GM18858 (cell line): ENCODE results near the gene PPP1R37.

Experiments
- ATAC-seq: cut with Tn5 transposase; IDR thresholded peaks from one replicate; pipeline ENCODE4 v1.9.1; 2021; ENCODE audit not compliant: unreplicated experiment

PPP1R37 gene

DNA sequence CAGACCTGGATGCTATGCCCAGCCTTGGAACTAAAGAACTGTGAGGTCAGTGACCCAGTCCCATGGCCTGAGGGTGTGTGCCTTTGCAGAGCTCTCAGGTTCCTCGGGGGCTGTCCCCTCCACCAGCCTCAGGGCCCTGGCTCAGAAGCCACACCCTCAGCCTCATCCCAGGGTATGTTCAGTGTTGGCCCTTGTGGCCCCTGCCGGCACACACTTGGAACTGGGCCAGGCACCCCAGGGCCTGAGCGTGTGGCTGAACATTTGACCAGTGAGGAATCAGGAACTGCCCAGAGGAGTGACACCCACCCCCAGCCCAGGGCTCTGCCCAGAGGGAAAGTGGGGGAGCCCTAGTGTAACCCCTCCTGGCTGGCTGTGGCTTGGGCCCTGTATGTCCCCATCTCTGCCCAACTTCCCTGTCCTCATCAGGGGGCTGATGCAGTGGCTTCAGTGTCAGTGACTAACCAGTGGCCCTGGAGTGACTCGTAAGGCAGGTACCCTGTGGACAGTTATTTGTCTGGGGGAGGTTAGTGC, 57.8 kb downstream of the PPP1R37 start:
- no peak for ATAC-seq

DNA sequence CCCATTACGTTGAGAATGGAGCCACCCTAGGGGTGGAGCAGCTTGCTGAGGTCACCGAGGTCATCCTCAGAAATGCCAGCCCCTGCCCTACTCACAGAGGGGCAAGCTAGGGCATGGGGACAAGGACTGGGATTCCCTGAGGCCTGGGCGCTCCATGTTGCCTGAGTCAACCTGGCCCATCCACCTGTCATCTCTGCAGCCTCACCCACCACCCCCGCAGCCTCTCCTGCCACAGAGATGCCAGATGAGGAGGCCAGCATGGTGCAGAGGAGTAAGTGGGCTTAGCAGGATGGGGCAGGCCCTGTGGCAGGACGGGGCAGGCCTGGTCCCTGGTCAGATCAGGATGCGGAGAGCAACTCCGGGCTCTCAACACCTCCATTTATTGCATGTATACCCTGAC, 58.3 kb downstream of the PPP1R37 start:
- ATAC-seq = no peak

DNA sequence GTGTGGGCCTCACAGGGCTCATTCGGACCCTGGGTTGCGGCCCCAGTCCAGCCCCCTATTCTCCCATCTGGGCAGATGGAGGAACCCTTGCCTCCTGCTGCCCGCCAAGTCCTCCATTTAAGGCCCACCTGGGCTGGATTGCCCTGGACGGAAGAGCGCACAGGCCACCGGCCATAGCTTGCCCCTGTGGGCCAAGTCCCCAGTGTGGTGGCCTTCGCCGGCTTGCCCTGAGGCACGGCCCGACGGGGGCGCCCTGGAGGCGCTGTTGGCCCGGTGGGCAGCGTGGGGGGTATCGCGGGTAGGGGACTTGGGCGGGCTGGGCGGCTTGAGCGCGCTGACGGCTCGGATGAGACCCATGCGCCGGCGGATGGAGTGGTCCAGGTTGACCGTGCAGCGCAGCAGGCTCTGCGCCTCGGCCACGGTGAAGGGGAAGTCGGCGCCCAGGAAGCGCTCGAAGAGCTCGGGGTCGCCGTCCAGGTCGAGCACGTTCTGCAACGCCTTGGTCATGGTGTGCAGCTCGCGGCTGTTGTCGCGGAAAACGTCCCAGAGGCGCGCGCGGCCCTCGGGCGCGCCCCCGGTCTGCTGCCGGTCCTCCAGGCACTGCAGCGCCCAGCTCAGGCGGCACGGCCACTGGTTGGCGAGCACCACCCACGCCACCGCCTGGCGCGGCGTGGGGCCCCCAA, 59.0 kb downstream of the PPP1R37 start:
- ATAC-seq = no peak

DNA sequence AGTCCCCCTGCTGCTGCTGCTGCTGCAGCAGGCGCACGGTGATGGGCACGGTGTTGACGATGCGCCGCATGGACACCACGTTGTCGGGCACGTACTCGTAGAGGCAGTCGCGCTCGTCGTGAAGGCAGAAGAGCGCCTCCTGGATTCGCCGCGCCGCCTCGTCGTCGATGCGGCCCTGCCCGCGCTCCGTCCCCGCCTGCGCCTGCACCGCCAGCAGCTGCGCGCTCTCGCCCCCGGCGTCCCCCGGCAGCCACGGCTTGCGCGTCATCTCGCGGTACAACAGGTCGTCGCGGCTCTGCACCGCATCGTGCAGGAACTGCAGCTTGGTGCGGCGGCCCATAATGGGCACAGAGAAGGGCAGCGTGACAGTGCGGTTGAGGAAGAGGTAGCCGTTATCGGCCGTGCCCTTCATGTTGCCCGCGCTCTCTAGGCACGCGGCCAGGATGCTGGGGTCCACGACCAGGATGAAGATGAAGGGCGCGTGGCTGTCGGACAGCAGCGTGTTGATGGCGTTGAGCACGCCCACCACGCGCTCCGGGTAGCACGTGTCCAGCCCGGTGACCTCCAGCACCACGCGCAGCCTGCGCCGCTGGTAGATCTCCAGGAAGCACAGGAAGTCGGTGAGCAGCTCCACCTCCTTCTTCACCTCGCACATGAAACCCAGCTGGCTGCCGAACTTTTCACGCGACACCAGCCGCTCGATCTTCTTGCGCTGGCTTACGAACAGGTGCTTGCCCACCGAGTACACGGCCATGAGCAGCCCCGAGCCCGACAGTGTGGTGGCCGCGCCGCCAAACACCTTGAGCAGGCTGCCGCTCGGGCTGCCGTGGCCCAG, 59.7 kb downstream of the PPP1R37 start:
- no peak for ATAC-seq

DNA sequence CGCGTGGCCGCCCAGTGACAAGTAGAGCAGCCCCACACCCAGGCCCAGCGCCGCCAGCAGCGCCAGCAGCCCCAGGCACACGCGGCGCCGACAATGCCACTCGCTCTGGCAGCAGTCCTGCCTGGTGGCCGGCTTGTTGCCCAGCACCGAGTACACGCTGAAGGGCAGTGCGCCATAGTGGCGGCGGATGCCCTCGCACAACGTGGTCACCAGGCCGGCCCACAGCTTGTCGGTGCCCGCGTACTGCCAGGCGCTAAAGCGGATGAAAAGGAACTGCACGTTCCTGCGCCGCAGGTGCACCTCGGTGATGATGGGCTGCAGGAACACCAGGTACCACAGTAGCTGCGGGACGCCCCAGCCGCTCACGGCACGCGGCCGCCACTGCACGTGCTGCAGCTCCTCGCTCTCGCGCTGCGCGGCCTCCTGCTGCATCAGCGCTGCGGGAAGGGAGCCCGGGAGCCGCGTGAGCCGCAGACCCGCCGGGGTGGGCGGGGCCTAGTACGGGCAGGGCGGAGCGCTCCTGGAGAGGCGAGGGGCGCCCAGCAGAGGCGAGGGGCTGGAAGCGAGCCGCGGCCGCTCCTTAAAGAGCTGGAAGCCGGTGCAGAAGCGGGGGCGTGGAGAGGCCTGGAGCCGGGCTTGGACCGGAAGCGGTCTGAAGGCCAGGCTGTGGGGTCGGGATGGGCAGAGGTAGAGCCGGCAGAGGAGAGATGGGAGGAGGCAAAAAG, 60.5 kb downstream of the PPP1R37 start:
- no peak for ATAC-seq

DNA sequence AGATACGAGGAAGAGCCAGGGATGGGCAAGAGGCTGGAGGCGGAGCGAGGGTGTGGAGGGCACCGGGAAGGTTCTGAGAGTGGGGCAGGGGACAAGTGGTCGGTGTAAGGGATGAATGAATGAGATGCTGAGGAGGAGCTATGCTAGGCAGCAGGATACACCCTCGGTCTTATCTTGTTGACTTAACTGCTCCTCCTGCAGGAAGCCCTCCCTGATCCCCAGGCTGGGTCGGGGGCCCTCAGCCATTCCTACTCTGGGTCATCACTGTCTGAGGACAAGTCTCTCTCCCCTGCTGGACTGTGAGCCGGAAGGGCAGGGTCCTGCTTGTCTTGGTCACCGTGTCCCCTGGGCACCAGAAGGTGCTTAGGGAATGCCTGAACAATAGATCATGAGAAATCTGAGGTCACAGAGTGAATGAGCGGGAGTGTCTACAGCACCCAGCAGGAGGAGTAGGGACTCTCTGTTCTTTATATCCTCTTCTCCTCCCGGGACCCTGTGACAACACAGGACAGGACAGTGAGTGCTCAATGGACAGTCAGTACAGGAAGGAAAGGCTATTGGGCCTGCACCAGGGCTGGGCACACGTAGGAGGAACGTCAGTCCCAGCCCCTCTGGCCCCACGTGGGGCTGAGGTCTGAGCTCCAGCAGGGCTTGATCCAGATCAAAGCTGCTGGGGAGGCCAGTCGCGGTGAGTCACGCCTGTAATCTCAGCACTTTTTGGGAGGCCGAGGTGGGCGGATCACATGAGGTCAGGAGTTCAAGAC, 61.3 kb downstream of the PPP1R37 start:
- ATAC-seq = no peak

DNA sequence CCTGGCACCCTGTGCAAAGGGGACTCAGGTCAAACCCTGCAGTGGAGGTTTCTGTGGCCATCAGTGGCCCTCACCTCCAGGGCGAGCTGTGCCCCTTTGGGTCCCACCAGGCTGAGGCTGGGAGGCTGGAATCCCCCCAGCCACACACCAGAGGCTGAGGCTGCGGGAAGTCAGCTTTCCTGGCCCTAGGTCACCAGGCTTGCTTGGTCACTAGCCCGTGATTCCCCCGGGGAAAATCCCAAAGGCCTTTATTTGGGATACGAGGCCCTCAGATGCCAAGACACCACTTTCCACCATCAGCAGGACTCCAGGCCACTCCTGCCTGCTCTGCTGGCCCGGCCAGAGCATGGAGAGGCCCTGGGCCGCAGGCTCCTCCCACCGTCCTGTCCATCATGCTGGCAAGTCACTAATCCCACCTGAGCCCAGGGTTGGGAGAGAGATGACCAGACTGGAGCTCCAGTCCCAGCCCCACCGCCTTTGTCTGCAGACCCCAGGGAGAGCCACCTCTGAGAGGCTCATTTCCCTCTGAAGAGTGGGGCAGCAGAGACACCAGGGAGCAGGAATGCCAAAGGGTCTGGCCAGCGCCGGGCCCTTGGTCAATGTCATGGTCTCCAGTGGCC, 63.1 kb downstream of the PPP1R37 start:
- no peak for ATAC-seq

DNA sequence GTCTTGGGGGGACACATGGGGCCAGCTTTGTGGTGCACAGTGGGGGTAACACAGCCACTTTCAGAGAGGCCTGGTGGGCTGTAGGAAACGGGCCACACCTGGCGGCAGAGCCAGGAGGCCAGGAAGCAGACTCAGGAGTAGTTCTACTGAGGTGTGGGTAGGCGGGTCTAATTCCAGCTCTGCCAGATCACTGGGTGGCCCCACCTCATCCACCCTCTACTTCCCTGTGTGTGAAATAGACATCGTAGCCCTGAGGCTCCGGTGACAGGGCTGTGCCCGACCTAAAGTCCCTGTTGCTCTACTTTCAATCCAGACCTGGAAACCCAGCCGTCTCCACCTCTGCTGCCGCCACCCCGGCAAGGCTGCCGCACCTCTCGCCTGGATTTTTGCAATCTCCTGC, 63.8 kb downstream of the PPP1R37 start:
- ATAC-seq = no peak

DNA sequence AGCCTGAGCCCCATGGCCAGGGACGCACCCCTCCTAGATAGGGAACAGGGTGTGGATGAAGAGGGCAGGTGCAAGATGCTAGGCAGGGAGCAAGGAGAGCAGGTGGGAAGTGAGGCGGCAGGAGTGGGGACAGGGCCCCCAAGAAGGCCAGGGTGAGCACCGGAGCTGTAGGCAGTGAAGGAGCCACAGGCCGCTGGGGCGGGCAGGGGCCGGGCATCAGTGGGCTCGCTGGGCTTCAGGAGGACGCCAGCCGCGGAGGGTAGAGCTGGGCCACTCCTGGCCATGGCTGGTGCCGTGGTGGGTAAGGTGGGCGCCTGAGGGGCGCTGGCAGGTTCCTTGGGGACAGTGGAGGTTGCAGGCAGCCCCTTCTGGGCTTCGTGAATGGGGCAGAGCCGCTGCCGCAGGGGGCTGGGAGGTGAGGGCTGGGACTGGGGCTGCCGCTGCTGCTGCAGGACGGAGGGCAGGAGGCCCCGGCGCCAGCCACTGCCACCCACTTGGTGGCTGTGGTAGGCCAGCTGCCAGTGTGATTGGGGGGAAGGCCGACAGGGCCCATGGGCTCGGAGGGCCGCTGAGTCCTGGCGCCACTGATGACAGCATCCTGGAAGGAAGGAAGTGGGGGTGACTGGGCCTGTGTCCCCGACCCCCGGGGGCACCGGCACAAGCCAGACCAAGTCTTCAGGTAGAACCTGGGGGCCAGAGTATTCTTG, 65.7 kb downstream of the PPP1R37 start:
- ATAC-seq = no peak

DNA sequence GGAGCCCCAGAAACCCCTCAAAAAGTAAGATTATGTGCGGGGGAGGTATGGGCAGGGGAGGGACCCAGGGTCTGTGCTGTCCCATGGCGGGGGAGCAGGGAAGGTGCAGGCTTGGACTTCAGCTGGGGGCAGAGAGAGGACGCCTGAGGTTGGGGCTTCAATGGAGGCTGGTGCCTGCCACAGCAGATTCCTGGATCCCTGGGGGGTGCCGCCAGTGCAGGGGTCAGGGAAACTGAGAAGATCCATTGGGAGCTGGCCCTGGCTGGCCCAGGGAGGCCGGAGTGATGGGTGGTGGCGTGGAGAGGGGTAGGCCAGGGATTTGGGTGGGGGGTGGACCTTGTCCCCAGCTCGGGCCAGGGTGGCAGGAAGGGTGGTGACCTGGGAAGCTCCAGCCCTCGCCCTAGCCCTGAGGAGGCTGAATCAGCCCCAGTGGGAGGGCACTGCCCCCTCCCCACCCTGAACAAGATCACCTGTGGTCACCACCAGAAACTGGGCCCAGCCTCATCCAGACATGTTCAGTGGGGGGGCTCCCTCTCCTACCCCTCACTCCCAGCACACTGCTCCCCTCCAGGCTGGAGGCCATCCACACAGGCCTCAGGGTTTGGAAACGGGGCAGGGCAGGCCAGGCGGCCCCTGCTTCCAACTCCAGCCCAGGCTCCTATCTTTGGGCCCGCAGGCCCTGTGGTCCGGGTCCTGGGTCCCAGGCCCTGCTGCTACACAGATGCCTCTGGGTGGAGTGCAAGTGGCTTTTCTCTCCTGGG, 66.4 kb downstream of the PPP1R37 start:
- ATAC-seq = no peak

DNA sequence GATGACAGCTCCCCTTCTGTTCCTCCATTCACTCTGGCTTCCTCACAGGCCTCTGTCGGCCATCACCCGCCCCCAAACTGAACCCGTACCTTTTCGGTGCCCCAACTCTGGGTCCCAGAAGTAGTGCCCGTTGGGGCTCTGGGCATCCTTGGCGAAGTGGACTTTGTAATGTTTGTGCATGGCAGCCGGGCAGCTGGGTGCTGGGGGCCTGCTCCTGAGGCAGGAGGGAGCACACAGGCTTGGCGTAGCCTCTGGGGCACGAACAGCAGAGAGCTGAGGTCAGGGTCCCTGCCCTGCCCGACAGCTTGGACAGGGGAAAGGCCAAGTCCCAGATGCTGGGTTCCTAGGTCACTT, 67.0 kb downstream of the PPP1R37 start:
- no peak for ATAC-seq

DNA sequence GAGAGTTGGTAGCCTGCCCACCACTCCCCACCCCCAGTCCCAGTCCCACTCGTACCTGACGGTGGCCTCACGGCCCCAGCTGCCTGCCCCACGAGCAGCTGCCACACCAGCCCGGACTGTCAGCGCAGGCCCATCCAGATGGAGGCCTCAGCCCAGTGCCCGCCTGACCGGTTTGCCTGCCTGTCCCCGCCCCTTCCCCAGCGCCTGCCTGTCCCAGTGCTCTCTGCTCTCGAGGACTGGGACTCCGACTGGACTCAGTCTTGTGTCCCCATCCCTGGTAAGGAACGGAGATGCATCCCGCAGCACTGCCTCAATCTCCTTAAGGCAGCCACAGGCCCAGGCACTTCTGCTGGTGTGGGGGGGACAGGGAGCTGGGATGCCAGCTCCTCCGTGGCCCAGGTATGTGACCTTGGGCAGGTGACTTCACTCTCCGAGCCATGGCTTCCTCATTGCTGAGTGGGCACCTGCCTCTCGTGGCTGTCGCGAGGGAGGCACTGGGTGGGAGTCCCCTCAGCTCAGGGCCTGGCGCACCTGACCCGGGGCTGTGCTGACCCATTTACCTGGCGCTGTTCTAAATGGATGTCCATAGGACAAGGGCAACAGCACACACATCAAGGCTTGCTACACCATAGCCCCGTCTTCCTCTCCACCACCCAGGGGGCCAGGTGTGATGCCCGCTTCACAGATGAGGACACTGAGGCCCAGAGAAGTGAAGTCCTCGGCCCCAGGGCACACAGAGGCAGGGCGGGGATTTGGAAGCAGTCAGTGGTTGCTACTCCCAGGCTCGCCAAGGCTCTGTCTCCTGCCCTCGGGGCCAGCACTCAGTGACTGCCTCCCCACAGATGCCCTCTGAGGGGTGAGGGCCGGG, 68.1 kb downstream of the PPP1R37 start, which contains the start of gene NKPD1:
Gene NKPD1, minus strand, starts transcription at position 113 of the 868 bp plus-strand sequence. CDS start 832 bp downstream, outside the sequence.
- ATAC-seq = no peak

DNA sequence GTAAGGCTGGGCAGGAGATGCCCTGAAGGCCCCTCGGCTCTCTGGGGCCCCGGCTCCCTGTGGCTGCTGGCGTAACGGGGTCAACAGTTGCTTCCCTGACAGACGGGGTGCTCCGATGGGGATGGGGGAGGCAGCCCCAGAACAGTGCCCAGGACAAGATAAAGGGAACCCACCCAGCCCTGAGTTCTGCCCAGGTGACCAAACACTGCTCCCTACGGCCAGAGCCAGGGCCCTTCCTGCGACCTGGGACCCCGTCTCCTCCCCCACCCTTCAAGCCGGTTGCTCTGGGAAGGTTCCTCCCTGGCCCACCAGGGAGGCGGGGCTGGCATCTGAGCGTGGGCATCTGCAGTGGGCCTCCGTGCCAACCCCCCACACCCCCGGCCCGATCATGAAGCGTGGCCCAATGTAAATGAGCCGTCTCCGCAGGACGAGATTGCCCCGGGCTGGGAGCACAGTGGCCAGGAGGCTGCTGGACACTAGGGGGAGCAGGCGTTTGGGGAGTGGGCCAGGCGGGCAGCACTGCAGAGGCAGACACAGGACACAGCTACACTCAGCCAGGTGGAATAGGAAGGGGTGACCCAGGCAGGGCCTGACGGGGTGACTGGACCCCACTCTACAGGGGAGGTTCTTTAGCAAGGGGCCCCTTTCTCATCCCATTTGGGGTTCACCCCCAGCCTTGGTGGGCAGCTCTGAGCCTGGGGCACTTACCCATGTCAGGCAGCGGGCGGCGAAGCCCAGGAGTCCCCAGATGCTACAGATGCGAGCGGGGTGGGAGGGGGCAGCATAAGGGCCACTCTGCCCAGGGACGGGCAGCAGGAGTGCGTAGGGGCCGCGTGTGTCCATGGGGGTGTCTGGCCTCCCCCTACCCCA, 69.0 kb downstream of the PPP1R37 start:
- no peak for ATAC-seq

DNA sequence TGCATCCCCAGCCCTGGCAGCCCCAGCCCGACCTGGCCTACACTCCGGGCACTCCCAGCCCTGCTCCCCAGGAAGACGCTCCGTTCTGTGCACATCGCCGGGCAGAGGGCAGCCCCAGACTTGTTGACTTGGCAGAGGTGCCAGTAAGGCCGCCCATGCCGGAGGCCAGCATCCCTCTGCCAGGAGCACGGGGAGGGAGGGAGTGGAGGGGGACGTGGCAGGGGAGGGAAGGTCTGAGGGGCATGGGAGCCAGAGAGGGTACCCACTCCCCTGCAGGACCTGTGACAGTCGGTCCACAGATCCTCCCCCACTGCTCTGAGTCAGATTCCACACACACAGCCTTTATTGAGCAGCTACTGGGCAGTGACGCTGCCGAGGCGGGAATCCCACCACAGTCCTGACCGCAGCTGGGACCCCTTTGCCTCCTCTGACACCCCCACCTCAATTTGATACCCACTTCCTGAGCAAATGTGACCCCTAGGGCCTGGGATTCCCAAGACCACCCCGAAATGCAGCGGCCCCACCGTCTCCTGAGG, 69.7 kb downstream of the PPP1R37 start:
- ATAC-seq = no peak

DNA sequence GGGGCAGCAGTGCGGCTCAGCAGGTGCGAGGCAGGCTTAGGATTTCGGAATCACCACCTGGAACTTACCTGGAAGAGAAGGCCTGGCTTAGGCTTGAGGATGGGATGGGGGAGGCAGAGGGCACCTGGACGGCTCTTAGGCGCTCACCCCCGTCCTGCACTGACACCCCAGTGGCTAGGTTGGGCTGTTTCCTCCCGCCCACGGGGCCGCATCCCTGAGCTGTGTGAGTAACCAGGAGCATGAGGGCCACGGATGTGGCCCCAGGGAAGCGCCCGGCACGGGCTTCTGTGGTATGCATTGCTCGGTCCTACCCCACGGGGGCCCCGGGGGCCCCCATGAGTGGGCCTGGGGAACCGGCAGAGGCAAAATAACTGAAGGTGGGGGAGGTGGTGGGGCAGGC, 70.2 kb downstream of the PPP1R37 start:
- ATAC-seq = no peak

DNA sequence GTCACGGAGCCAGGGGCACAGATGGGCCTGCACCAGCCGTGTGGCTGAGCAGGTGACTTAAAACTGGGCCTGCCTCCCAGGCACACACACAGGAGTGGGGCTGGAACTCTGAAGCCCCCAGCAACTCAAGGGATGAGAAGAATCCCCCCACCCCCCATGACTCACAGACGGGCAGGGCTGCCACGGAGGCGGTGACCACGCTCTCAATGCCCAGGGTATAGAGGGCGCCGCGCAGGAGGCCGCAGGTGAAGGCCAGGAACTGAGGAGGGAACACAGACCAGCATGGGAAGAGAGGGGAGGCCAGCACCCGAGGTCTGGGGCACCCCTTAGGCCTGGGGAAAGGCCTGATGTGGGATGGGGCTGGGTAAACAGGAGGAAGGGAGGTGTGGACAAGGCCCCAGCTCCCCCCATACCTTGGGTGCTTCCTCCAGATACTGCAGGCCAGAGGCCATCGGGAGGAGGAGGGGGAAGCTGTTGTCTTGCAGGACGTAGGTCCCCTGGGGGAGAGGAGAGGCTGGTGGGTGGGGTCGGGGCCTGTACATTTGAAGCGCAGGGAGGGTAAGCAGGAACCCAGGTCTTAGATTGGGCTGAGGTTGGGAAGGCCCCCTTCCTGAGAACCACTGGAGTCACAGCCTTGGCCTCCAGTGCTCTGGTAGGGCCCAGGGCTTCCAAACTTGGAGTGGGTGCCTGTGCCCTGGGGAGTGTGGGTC, 70.9 kb downstream of the PPP1R37 start:
- no peak for ATAC-seq
